HCT116 (cell line): ENCODE measurements around the gene PLCB1.

Experiments used
- ATF3 ChIP-seq: IDR thresholded peaks from 2 replicates; pipeline ENCODE4 v1.6.1; 2012
- CBX3 ChIP-seq: IDR thresholded peaks from 2 replicates; pipeline ENCODE4 v1.6.1; 2012; ENCODE audit warnings: low read depth
- CTCF ChIP-seq, 3 experiments: fragments of 200-600 bp in 1 of 3; sonication (generic) in 1 of 3; IDR thresholded peaks in 2 of 3; conservative IDR thresholded peaks in 1 of 3; 2 replicates each; pipeline ENCODE4 v1.5.1; 2012 to 2017; ENCODE audit warnings: low read depth in 2 of 3, low read length in 2 of 3, antibody characterized with exemption in 1 of 3, borderline replicate concordance in 1 of 3, control low read depth in 1 of 3, mild to moderate bottlenecking in 1 of 3, mixed read lengths in 1 of 3, mixed run types in 1 of 3, moderate library complexity in 1 of 3; ENCODE audit not compliant: insufficient read depth in 1 of 3
- EZH2 ChIP-seq: fragments of 200-600 bp; sonication (generic); IDR thresholded peaks from 2 replicates; pipeline ENCODE4 v1.6.1; 2017; ENCODE audit warnings: antibody characterized with exemption, mixed run types
- JUND ChIP-seq: IDR thresholded peaks from 2 replicates; pipeline ENCODE4 v1.6.1; 2012
- MAX ChIP-seq: IDR thresholded peaks from 2 replicates; pipeline ENCODE4 v1.6.1; 2012
- POLR2A ChIP-seq: IDR thresholded peaks from 2 replicates; pipeline ENCODE4 v1.7.0; 2011; ENCODE audit warnings: borderline replicate concordance; ENCODE audit not compliant: insufficient read depth, insufficient read length; ENCODE audit errors: extremely low read depth
- POLR2AphosphoS5 ChIP-seq: IDR thresholded peaks from 2 replicates; pipeline ENCODE4 v1.6.1; 2011; ENCODE audit warnings: mild to moderate bottlenecking, low read depth, low read length, moderate library complexity
- RAD21 ChIP-seq: IDR thresholded peaks from 2 replicates; pipeline ENCODE4 v1.6.1; 2012; ENCODE audit warnings: low read depth, mild to moderate bottlenecking
- SIN3A ChIP-seq: IDR thresholded peaks from 2 replicates; pipeline ENCODE4 v1.6.1; 2012; ENCODE audit warnings: low read depth
- ZBTB33 ChIP-seq: IDR thresholded peaks from 2 replicates; pipeline ENCODE4 v1.6.1; 2011; ENCODE audit warnings: mild to moderate bottlenecking, low read length, moderate library complexity; ENCODE audit not compliant: insufficient replicate concordance; ENCODE audit errors: extremely low read depth

GRCh38 chr20:8812817-8813216 is 680.8 kb downstream of the PLCB1 start:
- TF ChIP-seq EZH2 (no peak), CTCF (IDR thresholded peaks at IDR 0.05 in 2 of 3, conservative IDR thresholded peaks at IDR 0.05 in 1 of 3; ENCODE audit: borderline replicate concordance in 1 of 3, insufficient read depth in 1 of 3, low read depth in 2 of 3, low read length in 2 of 3) (no peak), RAD21 (no peak), ATF3 (no peak), CBX3 (no peak), POLR2A (no peak), JUND (no peak), POLR2AphosphoS5 (no peak), MAX (no peak), ZBTB33 (no peak), SIN3A (no peak)
